ENCODE measurements around the gene HNRNPA2B1.

HNRNPA2B1 gene

GRCh38 chr7:26187380-26188205 is 13.0 kb downstream of the HNRNPA2B1 start:
- ATAC-seq, result peak; percentile 8
- TF ChIP-seq ZNF565 (CRISPR knock-in tag; conservative IDR thresholded peaks at IDR 0.05; ENCODE audit: low read depth) (0 out of 2 replicates have a peak, but pooled peaks have one; percentile 3), TOX (CRISPR knock-in tag; IDR thresholded peaks at IDR 0.05; ENCODE audit: borderline replicate concordance) (peak; percentile 30; the same call in 1 of the 2 replicates), CREB5 (CRISPR knock-in tag; IDR thresholded peaks at IDR 0.05; ENCODE audit: low read depth) (peak; percentile 80), CSRNP3 (CRISPR knock-in tag; IDR thresholded peaks at IDR 0.05) (peak; percentile 74; the same call in 1 of the 2 replicates), ISL1 (CRISPR knock-in tag; IDR thresholded peaks at IDR 0.05) (no peak), ZC3H10 (CRISPR knock-in tag; IDR thresholded peaks at IDR 0.05) (no peak), BACH2 (CRISPR knock-in tag; IDR thresholded peaks at IDR 0.05; ENCODE audit: borderline replicate concordance) (no peak), SNAI2 (CRISPR knock-in tag; IDR thresholded peaks at IDR 0.05) (no peak), ZFP3 (CRISPR knock-in tag; IDR thresholded peaks at IDR 0.05) (no peak), RARB (CRISPR knock-in tag; IDR thresholded peaks at IDR 0.05) (no peak; the same call in 1 of the 2 replicates), OSR1 (CRISPR knock-in tag; IDR thresholded peaks at IDR 0.05) (no peak), GLIS3 (CRISPR knock-in tag; IDR thresholded peaks at IDR 0.05) (peak; percentile 46; the same call in 1 of the 2 replicates), ESRRG (CRISPR knock-in tag; IDR thresholded peaks at IDR 0.05) (no peak), PPARA (CRISPR knock-in tag; IDR thresholded peaks at IDR 0.05; ENCODE audit: borderline replicate concordance) (peak; percentile 84; the same call in 1 of the 2 replicates), ZNF70 (CRISPR knock-in tag; IDR thresholded peaks at IDR 0.05) (no peak), ARNTL (CRISPR knock-in tag; IDR thresholded peaks at IDR 0.05; ENCODE audit: borderline replicate concordance, low read depth) (peak; percentile 36; the same call in 1 of the 2 replicates), ZNF8 (CRISPR knock-in tag; IDR thresholded peaks at IDR 0.05) (no peak; the same call in 1 of the 2 replicates), CSDC2 (CRISPR knock-in tag; IDR thresholded peaks at IDR 0.05) (peak; percentile 24; the same call in 1 of the 2 replicates), TCF4 (CRISPR knock-in tag; IDR thresholded peaks at IDR 0.05; ENCODE audit: borderline replicate concordance) (0 out of 2 replicates have a peak, but pooled peaks have one; percentile 9), ZFP30 (CRISPR knock-in tag; IDR thresholded peaks at IDR 0.05) (no peak; the same call in 1 of the 2 replicates)
- TF ChIP-seq, protein P1, sequence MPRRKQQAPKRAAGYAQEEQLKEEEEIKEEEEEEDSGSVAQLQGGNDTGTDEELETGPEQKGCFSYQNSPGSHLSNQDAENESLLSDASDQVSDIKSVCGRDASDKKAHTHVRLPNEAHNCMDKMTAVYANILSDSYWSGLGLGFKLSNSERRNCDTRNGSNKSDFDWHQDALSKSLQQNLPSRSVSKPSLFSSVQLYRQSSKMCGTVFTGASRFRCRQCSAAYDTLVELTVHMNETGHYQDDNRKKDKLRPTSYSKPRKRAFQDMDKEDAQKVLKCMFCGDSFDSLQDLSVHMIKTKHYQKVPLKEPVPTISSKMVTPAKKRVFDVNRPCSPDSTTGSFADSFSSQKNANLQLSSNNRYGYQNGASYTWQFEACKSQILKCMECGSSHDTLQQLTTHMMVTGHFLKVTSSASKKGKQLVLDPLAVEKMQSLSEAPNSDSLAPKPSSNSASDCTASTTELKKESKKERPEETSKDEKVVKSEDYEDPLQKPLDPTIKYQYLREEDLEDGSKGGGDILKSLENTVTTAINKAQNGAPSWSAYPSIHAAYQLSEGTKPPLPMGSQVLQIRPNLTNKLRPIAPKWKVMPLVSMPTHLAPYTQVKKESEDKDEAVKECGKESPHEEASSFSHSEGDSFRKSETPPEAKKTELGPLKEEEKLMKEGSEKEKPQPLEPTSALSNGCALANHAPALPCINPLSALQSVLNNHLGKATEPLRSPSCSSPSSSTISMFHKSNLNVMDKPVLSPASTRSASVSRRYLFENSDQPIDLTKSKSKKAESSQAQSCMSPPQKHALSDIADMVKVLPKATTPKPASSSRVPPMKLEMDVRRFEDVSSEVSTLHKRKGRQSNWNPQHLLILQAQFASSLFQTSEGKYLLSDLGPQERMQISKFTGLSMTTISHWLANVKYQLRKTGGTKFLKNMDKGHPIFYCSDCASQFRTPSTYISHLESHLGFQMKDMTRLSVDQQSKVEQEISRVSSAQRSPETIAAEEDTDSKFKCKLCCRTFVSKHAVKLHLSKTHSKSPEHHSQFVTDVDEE (CRISPR knock-in tag; IDR thresholded peaks at IDR 0.05), result no peak
- TF ChIP-seq, protein P2, sequence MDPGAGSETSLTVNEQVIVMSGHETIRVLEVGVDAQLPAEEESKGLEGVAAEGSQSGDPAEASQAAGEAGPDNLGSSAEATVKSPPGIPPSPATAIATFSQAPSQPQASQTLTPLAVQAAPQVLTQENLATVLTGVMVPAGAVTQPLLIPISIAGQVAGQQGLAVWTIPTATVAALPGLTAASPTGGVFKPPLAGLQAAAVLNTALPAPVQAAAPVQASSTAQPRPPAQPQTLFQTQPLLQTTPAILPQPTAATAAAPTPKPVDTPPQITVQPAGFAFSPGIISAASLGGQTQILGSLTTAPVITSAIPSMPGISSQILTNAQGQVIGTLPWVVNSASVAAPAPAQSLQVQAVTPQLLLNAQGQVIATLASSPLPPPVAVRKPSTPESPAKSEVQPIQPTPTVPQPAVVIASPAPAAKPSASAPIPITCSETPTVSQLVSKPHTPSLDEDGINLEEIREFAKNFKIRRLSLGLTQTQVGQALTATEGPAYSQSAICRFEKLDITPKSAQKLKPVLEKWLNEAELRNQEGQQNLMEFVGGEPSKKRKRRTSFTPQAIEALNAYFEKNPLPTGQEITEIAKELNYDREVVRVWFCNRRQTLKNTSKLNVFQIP (CRISPR knock-in tag; IDR thresholded peaks at IDR 0.05; ENCODE audit: borderline replicate concordance, low read depth), result no peak
- TF ChIP-seq, protein P3, sequence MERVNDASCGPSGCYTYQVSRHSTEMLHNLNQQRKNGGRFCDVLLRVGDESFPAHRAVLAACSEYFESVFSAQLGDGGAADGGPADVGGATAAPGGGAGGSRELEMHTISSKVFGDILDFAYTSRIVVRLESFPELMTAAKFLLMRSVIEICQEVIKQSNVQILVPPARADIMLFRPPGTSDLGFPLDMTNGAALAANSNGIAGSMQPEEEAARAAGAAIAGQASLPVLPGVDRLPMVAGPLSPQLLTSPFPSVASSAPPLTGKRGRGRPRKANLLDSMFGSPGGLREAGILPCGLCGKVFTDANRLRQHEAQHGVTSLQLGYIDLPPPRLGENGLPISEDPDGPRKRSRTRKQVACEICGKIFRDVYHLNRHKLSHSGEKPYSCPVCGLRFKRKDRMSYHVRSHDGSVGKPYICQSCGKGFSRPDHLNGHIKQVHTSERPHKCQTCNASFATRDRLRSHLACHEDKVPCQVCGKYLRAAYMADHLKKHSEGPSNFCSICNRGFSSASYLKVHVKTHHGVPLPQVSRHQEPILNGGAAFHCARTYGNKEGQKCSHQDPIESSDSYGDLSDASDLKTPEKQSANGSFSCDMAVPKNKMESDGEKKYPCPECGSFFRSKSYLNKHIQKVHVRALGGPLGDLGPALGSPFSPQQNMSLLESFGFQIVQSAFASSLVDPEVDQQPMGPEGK (CRISPR knock-in tag; IDR thresholded peaks at IDR 0.05; ENCODE audit: borderline replicate concordance), result peak; percentile 66
